ENCODE data around the gene NOX4.
"Not testable (repeated sequence)": the region's sequence is repeated elsewhere in the genome, so short reads cannot be mapped to it uniquely, and the experiment has no call there.

- TF ChIP-seq FOXM1 (IDR thresholded peaks at IDR 0.05; ENCODE audit: borderline replicate concordance); SP1 (IDR thresholded peaks at IDR 0.05); L3MBTL2 (conservative IDR thresholded peaks at IDR 0.05); HDGF (IDR thresholded peaks at IDR 0.05; ENCODE audit: borderline replicate concordance); SUZ12 (IDR thresholded peaks at IDR 0.05); FOXA1 (IDR thresholded peaks at IDR 0.05); BHLHE40 (IDR thresholded peaks at IDR 0.05; ENCODE audit: borderline replicate concordance); FOXK2 (IDR thresholded peaks at IDR 0.05); TARDBP (IDR thresholded peaks at IDR 0.05); ZNF384 (IDR thresholded peaks at IDR 0.05); LEF1 (IDR thresholded peaks at IDR 0.05; ENCODE audit: borderline replicate concordance): not testable (repeated sequence)
Measured at GRCh38 chr11:89333704-89334103, 157.5 kb downstream of the NOX4 start.
